Measurements from ENCODE around the gene FER1L5.

- TF ChIP-seq FOXM1 (IDR thresholded peaks at IDR 0.05; ENCODE audit: borderline replicate concordance) (no peak), SP1 (IDR thresholded peaks at IDR 0.05) (no peak), HDGF (IDR thresholded peaks at IDR 0.05; ENCODE audit: borderline replicate concordance) (no peak), BHLHE40 (IDR thresholded peaks at IDR 0.05; ENCODE audit: borderline replicate concordance) (no peak), TARDBP (IDR thresholded peaks at IDR 0.05) (no peak), ARNT (IDR thresholded peaks at IDR 0.05) (no peak), ZNF384 (IDR thresholded peaks at IDR 0.05) (no peak), FOXK2 (IDR thresholded peaks at IDR 0.05) (no peak), FOXA1 (IDR thresholded peaks at IDR 0.05) (no peak), L3MBTL2 (conservative IDR thresholded peaks at IDR 0.05) (no peak)
These were observed 19.8 kb downstream of the FER1L5 start for GRCh38 chr2:96662360-96662759.

Measured in HEK293T (cell line).